Activated CD4-positive, alpha-beta T cell treated with anti-CD3 and anti-CD28 coated beads, Interleukin-2, amount 10 ng/mL, durations not matched to agents 7 days and 5 days (primary cell): ENCODE results near the gene NUP93. TPM values are rescaled to one million over a fixed set of nuclear protein-coding genes. Genes with fewer than 3 reads are reported as not detected.

Experiments used
- CTCF ChIA-PET: fragments of 350-600 bp; sonication (Branson Sonifier 250); formaldehyde crosslinking; loops from one replicate; lab custom pipeline; 2021; ENCODE audit warnings: antibody characterized with exemption; lab: Charles Lee
- POLR2A ChIA-PET: fragments of 350-600 bp; sonication (Branson Sonifier 250); formaldehyde crosslinking; loops from one replicate; lab custom pipeline; 2021; ENCODE audit warnings: antibody characterized with exemption; lab: Charles Lee
- DNase-seq: peaks from one replicate; pipeline ENCODE4 v3.0.0-alpha.2; 2020
- H3K27ac Mint-ChIP-seq: one replicate; pipeline ENCODE4 v1.8.0; 2021; ENCODE audit warnings: mild to moderate bottlenecking, moderate library complexity, mixed read lengths
- H3K27me3 Mint-ChIP-seq: one replicate; pipeline ENCODE4 v1.8.0; 2021; ENCODE audit warnings: mixed read lengths
- H3K36me3 Mint-ChIP-seq: one replicate; pipeline ENCODE4 v1.8.0; 2021; ENCODE audit warnings: low read depth, mixed read lengths
- H3K4me1 Mint-ChIP-seq: one replicate; pipeline ENCODE4 v1.8.0; 2021; ENCODE audit warnings: mixed read lengths
- H3K4me3 Mint-ChIP-seq: one replicate; pipeline ENCODE4 v1.8.0; 2021; ENCODE audit warnings: mild to moderate bottlenecking, moderate library complexity, mixed read lengths
- H3K9me3 Mint-ChIP-seq: one replicate; pipeline ENCODE4 v1.8.0; 2021; ENCODE audit warnings: mixed read lengths
- total RNA-seq, 2 experiments: library from RNA; stranded (reverse); gene quantifications; one replicate each; pipeline ENCODE4 v1.2.3, GENCODE V29; 2021

The NUP93 gene
- total RNA-seq, 2 experiments from 2014 or later = 85.0 to 85.9 TPM

- no peak for DNase-seq
- CTCF ChIA-PET = interaction anchor here (0.6 to 1.0 kb wide), 3 partner anchors 15 to 64 kb away, joined by 3 to 4 read pairs (median 3); no protein-coding TSS in a partner anchor
- peaks cover 5% of the 10 kb centered on the region for H3K9me3 Mint-ChIP-seq
- POLR2A ChIA-PET = no interaction called here
- no peak overlapping the region for H3K27ac Mint-ChIP-seq
- peaks cover 4% of the 10 kb centered on the region for H3K27me3 Mint-ChIP-seq
- H3K36me3 Mint-ChIP-seq = no peaks in the 10 kb centered on the region
- H3K4me1 Mint-ChIP-seq = no peaks in the 10 kb centered on the region
- no peak overlapping the region for H3K4me3 Mint-ChIP-seq
These were observed 38.0 kb upstream of the NUP93 start for GRCh38 chr16:56691885-56692284.

- POLR2A ChIA-PET = no interaction called here
- H3K4me3 Mint-ChIP-seq = no peak overlapping the region
- no peak overlapping the region for H3K27ac Mint-ChIP-seq
- CTCF ChIA-PET = interaction anchor here (0.6 to 1.4 kb wide), 5 partner anchors 13 to 648 kb away, joined by 3 to 5 read pairs (median 4); partner anchors contain the start of gene MT1X
- H3K4me1 Mint-ChIP-seq = no peaks in the 10 kb centered on the region
- no peaks in the 10 kb centered on the region for H3K36me3 Mint-ChIP-seq
- H3K9me3 Mint-ChIP-seq = peaks cover 4% of the 10 kb centered on the region
- H3K27me3 Mint-ChIP-seq = peaks cover 4% of the 10 kb centered on the region
- no peak for DNase-seq
These were observed 34.7 kb upstream of the NUP93 start for GRCh38 chr16:56695246-56695645.

GRCh38 chr16:56697456-56698155 is 32.3 kb upstream of the NUP93 start:
- no peak for DNase-seq
- POLR2A ChIA-PET = no interaction called here
- Mint-ChIP-seq H3K4me3 (no peak overlapping the region), H3K4me1 (peaks cover 11% of the 10 kb centered on the region), H3K27ac (no peak overlapping the region), H3K9me3 (peaks cover 4% of the 10 kb centered on the region), H3K36me3 (no peaks in the 10 kb centered on the region), H3K27me3 (peaks cover 4% of the 10 kb centered on the region)
- CTCF ChIA-PET = interaction anchor here (1.1 to 1.6 kb wide), 4 partner anchors 15 to 121 kb away, joined by 3 to 4 read pairs (median 4); no protein-coding TSS in a partner anchor

- H3K4me1 Mint-ChIP-seq = peaks cover 11% of the 10 kb centered on the region
- H3K27me3 Mint-ChIP-seq = peaks cover 4% of the 10 kb centered on the region
- DNase-seq = no peak
- CTCF ChIA-PET = interaction anchor here (2.4 to 4.3 kb wide), 3 partner anchors 15 to 187 kb away, joined by 17 to 41 read pairs (median 21); no protein-coding TSS in a partner anchor
- H3K9me3 Mint-ChIP-seq = peaks cover 4% of the 10 kb centered on the region
- H3K4me3 Mint-ChIP-seq = no peak overlapping the region
- no peak overlapping the region for H3K27ac Mint-ChIP-seq
- POLR2A ChIA-PET = no interaction called here
- H3K36me3 Mint-ChIP-seq = no peaks in the 10 kb centered on the region
These were observed 29.7 kb upstream of the NUP93 start for GRCh38 chr16:56700195-56700594.

- H3K4me1 Mint-ChIP-seq = peaks cover 11% of the 10 kb centered on the region
- DNase-seq = no peak
- H3K4me3 Mint-ChIP-seq = no peak overlapping the region
- ChIA-PET POLR2A (no interaction called here), CTCF (interaction anchor here (1.3 to 4.3 kb wide), 9 partner anchors 15 to 187 kb away, joined by 3 to 41 read pairs (median 11); partner anchors contain the start of gene MT2A)
- H3K36me3 Mint-ChIP-seq = no peaks in the 10 kb centered on the region
- H3K9me3 Mint-ChIP-seq = peaks cover 4% of the 10 kb centered on the region
- H3K27ac Mint-ChIP-seq = no peak overlapping the region
- peaks cover 4% of the 10 kb centered on the region for H3K27me3 Mint-ChIP-seq
These were observed 29.3 kb upstream of the NUP93 start for GRCh38 chr16:56700631-56701030.

- DNase-seq = no peak
- POLR2A ChIA-PET = no interaction called here
- no peak overlapping the region for H3K4me3 Mint-ChIP-seq
- H3K27me3 Mint-ChIP-seq = peaks cover 1% of the 10 kb centered on the region
- H3K4me1 Mint-ChIP-seq = peaks cover 11% of the 10 kb centered on the region
- CTCF ChIA-PET = interaction anchor here (0.6 to 4.3 kb wide), 36 partner anchors 10 to 188 kb away, joined by 3 to 41 read pairs (median 4); partner anchors contain the start of genes MT2A and MT4
- peaks cover 2% of the 10 kb centered on the region for H3K9me3 Mint-ChIP-seq
- H3K36me3 Mint-ChIP-seq = no peaks in the 10 kb centered on the region
- peak overlapping the region; percentile 60 for H3K27ac Mint-ChIP-seq
These were observed 28.4 kb upstream of the NUP93 start for GRCh38 chr16:56701534-56701933.

- no peak overlapping the region for H3K27ac Mint-ChIP-seq
- no peaks in the 10 kb centered on the region for H3K9me3 Mint-ChIP-seq
- H3K4me3 Mint-ChIP-seq = no peak overlapping the region
- peaks cover 1% of the 10 kb centered on the region for H3K27me3 Mint-ChIP-seq
- peaks cover 15% of the 10 kb centered on the region for H3K4me1 Mint-ChIP-seq
- POLR2A ChIA-PET = no interaction called here
- H3K36me3 Mint-ChIP-seq = no peaks in the 10 kb centered on the region
- no peak for DNase-seq
- CTCF ChIA-PET = interaction anchor here (0.7 to 4.3 kb wide), 11 partner anchors 14 to 497 kb away, joined by 3 to 41 read pairs (median 10); no protein-coding TSS in a partner anchor
These were observed 27.1 kb upstream of the NUP93 start for GRCh38 chr16:56702836-56703235.

- ChIA-PET CTCF (interaction anchor here (0.6 to 1.9 kb wide), 5 partner anchors 11 to 53 kb away, joined by 3 to 5 read pairs (median 4); no protein-coding TSS in a partner anchor), POLR2A (interaction anchor here (0.7 kb wide), 1 partner anchor 26 kb away, joined by 3 read pairs; no protein-coding TSS in a partner anchor)
- Mint-ChIP-seq H3K4me3 (peak overlapping the region; percentile 52), H3K36me3 (no peaks in the 10 kb centered on the region), H3K4me1 (peaks cover 33% of the 10 kb centered on the region), H3K9me3 (no peaks in the 10 kb centered on the region), H3K27ac (peak overlapping the region; percentile 89), H3K27me3 (no peaks in the 10 kb centered on the region)
- DNase-seq = peak; percentile 50
These were observed 21.1 kb upstream of the NUP93 start for GRCh38 chr16:56708525-56709442.

GRCh38 chr16:56709443-56710040 is 20.4 kb upstream of the NUP93 start:
- H3K4me3 Mint-ChIP-seq = peak overlapping the region; percentile 52
- ChIA-PET POLR2A (interaction anchor here (0.7 kb wide), 1 partner anchor 27 kb away, joined by 3 read pairs; no protein-coding TSS in a partner anchor), CTCF (interaction anchor here (1.4 to 1.9 kb wide), 2 partner anchors 16 to 42 kb away, joined by 3 to 5 read pairs; no protein-coding TSS in a partner anchor)
- no peaks in the 10 kb centered on the region for H3K9me3 Mint-ChIP-seq
- no peaks in the 10 kb centered on the region for H3K27me3 Mint-ChIP-seq
- no peak for DNase-seq
- H3K4me1 Mint-ChIP-seq = peaks cover 33% of the 10 kb centered on the region
- H3K36me3 Mint-ChIP-seq = no peaks in the 10 kb centered on the region
- H3K27ac Mint-ChIP-seq = peak overlapping the region; percentile 89

GRCh38 chr16:56710181-56710737 is 19.7 kb upstream of the NUP93 start:
- Mint-ChIP-seq H3K27me3 (no peaks in the 10 kb centered on the region), H3K4me3 (no peak overlapping the region), H3K4me1 (peaks cover 33% of the 10 kb centered on the region), H3K27ac (peak overlapping the region; percentile 50), H3K9me3 (no peaks in the 10 kb centered on the region), H3K36me3 (no peaks in the 10 kb centered on the region)
- no peak for DNase-seq
- ChIA-PET POLR2A (no interaction called here), CTCF (interaction anchor here (1.4 to 1.9 kb wide), 2 partner anchors 15 to 41 kb away, joined by 3 to 5 read pairs; no protein-coding TSS in a partner anchor)

- no peak overlapping the region for H3K4me3 Mint-ChIP-seq
- H3K9me3 Mint-ChIP-seq = no peaks in the 10 kb centered on the region
- POLR2A ChIA-PET = no interaction called here
- CTCF ChIA-PET = interaction anchor here (0.6 kb wide), 1 partner anchor 10 kb away, joined by 4 read pairs; no protein-coding TSS in a partner anchor
- H3K27me3 Mint-ChIP-seq = no peaks in the 10 kb centered on the region
- no peaks in the 10 kb centered on the region for H3K36me3 Mint-ChIP-seq
- DNase-seq = no peak
- H3K27ac Mint-ChIP-seq = no peak overlapping the region
- H3K4me1 Mint-ChIP-seq = peaks cover 33% of the 10 kb centered on the region
These were observed 18.1 kb upstream of the NUP93 start for GRCh38 chr16:56711862-56712261.
